Measurements from ENCODE around the gene HMX1. TPM values are rescaled to one million over a fixed set of nuclear protein-coding genes. Genes with fewer than 3 reads are reported as not detected.

The HMX1 gene
- total RNA-seq, 4 donors from 2014 or later = not detected

GRCh38 chr4:8882239-8882638 is 10.6 kb upstream of the HMX1 start:
- Histone ChIP-seq H3K4me3 (no peak overlapping the region), H3K27ac (no peak overlapping the region), H3K9me3 (peaks cover 0 to 5% (median 0%) of the 10 kb centered on the region in 3 donors), H3K36me3 (no peaks in the 10 kb centered on the region), H3K27me3 (peaks cover 88% of the 10 kb centered on the region), H3K4me1 (peaks cover 0 to 5% (median 0%) of the 10 kb centered on the region in 3 donors)
- no peak for ATAC-seq
- no CpG with 5 or more reads among the region's 14 CpGs for WGBS, 2 donors (ENCODE audit: low coverage in 1 of 2)
- TF ChIP-seq POLR2A (IDR thresholded peaks at IDR 0.05) (no peak), EP300 (IDR thresholded peaks at IDR 0.05) (no peak), POLR2AphosphoS5 (IDR thresholded peaks at IDR 0.05) (no peak), CTCF (IDR thresholded peaks at IDR 0.05) (no peak)

- 77 to 100% methylated on average over 1 to 3 of the region's 9 CpGs for WGBS, 2 donors (ENCODE audit: low coverage in 1 of 2)
- peaks cover 88% of the 10 kb centered on the region for H3K27me3 ChIP-seq
- H3K36me3 ChIP-seq = no peaks in the 10 kb centered on the region
- H3K4me3 ChIP-seq = no peak overlapping the region
- H3K4me1 ChIP-seq = peaks cover 0 to 5% (median 0%) of the 10 kb centered on the region in 3 donors
- ATAC-seq = no peak
- no peak overlapping the region for H3K27ac ChIP-seq
- H3K9me3 ChIP-seq = no peaks in the 10 kb centered on the region
- TF ChIP-seq CTCF (IDR thresholded peaks at IDR 0.05) = no peak
- no peak for TF ChIP-seq EP300 (IDR thresholded peaks at IDR 0.05)
- no peak for TF ChIP-seq POLR2A (IDR thresholded peaks at IDR 0.05)
- TF ChIP-seq POLR2AphosphoS5 (IDR thresholded peaks at IDR 0.05) = no peak
Measured at GRCh38 chr4:8880851-8881250, 9.2 kb upstream of the HMX1 start.

- Histone ChIP-seq H3K9me3 (no peaks in the 10 kb centered on the region), H3K36me3 (no peaks in the 10 kb centered on the region), H3K4me1 (peaks cover 0 to 5% (median 0%) of the 10 kb centered on the region in 3 donors), H3K27ac (no peak overlapping the region), H3K4me3 (no peak overlapping the region), H3K27me3 (peaks cover 91% of the 10 kb centered on the region)
- no peak for TF ChIP-seq EP300 (IDR thresholded peaks at IDR 0.05)
- TF ChIP-seq POLR2A (IDR thresholded peaks at IDR 0.05) = no peak
- TF ChIP-seq CTCF (IDR thresholded peaks at IDR 0.05) = no peak
- TF ChIP-seq POLR2AphosphoS5 (IDR thresholded peaks at IDR 0.05) = no peak
- no peak for ATAC-seq
- 74 to 75% methylated on average over 5 to 6 of the region's 8 CpGs for WGBS, 2 donors (ENCODE audit: low coverage in 1 of 2)
Measured at GRCh38 chr4:8879574-8879973, 7.9 kb upstream of the HMX1 start.

- ATAC-seq = no peak
- Histone ChIP-seq H3K9me3 (no peaks in the 10 kb centered on the region), H3K27ac (no peak overlapping the region), H3K27me3 (peaks cover 99% of the 10 kb centered on the region), H3K36me3 (no peaks in the 10 kb centered on the region), H3K4me3 (no peak overlapping the region), H3K4me1 (peaks cover 0 to 5% (median 0%) of the 10 kb centered on the region in 3 donors)
- TF ChIP-seq POLR2A (IDR thresholded peaks at IDR 0.05) = no peak
- TF ChIP-seq EP300 (IDR thresholded peaks at IDR 0.05) = no peak
- TF ChIP-seq POLR2AphosphoS5 (IDR thresholded peaks at IDR 0.05) = no peak
- TF ChIP-seq CTCF (IDR thresholded peaks at IDR 0.05) = no peak
- no CpG with 5 or more reads among the region's 11 CpGs for WGBS, 2 donors (ENCODE audit: low coverage in 1 of 2)
Measured at GRCh38 chr4:8878421-8878820, 6.8 kb upstream of the HMX1 start.

GRCh38 chr4:8877780-8878040 is 6.1 kb upstream of the HMX1 start:
- WGBS, 2 donors (ENCODE audit: low coverage in 1 of 2) = 0% methylated on average over 1 of the region's 12 CpGs; no CpG with 5 or more reads in 1 of the 2 donors
- Histone ChIP-seq H3K27me3 (peaks cover 99% of the 10 kb centered on the region), H3K4me3 (no peak overlapping the region), H3K36me3 (no peaks in the 10 kb centered on the region), H3K4me1 (peaks cover 0 to 6% (median 0%) of the 10 kb centered on the region in 3 donors), H3K27ac (no peak overlapping the region), H3K9me3 (no peaks in the 10 kb centered on the region)
- no peak for TF ChIP-seq CTCF (IDR thresholded peaks at IDR 0.05)
- no peak for TF ChIP-seq EP300 (IDR thresholded peaks at IDR 0.05)
- TF ChIP-seq POLR2A (IDR thresholded peaks at IDR 0.05) = no peak
- TF ChIP-seq POLR2AphosphoS5 (IDR thresholded peaks at IDR 0.05) = no peak
- ATAC-seq = no peak

All from gastroesophageal sphincter (tissue), 4 donors.